K562 (cell line): ENCODE data around the gene PLXNA2.

Source experiments
- CCNT2 ChIP-seq: IDR thresholded peaks from 2 replicates; pipeline ENCODE4 v1.6.1; 2011; ENCODE audit warnings: borderline replicate concordance, low read depth, mild to moderate bottlenecking, moderate library complexity, mixed read lengths, low read length; ENCODE audit not compliant: insufficient read length; ENCODE audit errors: extremely low read depth
- TF ChIP-seq, protein P1 (sequence below): sonication (generic); formaldehyde crosslinking; IDR thresholded peaks from 2 replicates; pipeline ENCODE4 v1.8.1; 2022; ENCODE audit warnings: missing genetic modification reagents
- TF ChIP-seq, protein P2 (sequence below): fragments of 450-650 bp; conservative IDR thresholded peaks from 2 replicates; pipeline ENCODE4 v1.6.1; 2016; ENCODE audit warnings: missing genetic modification characterization, low read depth, mild to moderate bottlenecking, missing compliant biosample characterization, moderate library complexity

DNA sequence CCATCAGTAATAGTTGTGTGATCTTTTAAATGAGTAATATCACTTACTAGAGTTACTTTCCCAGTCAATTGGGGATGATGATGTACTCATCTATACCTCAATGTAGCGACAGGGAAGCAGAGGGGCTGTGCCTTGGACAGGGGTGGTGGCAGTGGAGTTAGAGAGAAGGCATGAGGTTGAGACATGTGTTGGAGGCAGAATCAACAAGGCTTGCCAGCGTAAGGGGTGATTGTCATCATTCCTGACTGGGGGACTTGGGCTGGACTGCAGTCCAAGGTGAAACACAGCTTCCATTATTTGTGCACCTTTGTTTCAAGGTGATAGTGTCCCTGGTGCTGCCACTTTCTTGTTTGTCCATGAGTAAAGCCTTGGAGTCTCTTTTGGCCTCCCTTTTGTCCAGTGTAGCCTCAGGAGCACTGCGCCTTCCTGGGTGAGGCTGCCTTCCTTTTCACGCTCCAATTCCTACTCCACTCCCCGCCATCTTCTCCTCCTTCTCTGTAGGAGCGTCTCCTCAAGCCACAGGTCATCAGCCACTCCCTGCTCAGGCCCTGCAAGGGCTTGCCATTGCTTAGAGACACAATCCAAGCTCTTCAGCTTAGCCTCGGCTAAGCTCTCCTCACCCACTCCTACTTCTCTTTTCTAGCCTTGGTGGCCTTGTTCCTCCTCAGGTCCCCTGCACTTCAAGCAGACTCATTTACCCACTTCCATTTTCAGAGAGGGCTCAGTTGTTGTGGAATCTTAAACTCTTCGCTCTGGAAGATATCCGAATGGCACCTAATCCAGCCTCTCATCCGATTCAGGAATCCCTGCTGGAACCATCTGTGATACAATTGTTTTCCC, 255.6 kb downstream of the PLXNA2 start:
- TF ChIP-seq, protein P1, sequence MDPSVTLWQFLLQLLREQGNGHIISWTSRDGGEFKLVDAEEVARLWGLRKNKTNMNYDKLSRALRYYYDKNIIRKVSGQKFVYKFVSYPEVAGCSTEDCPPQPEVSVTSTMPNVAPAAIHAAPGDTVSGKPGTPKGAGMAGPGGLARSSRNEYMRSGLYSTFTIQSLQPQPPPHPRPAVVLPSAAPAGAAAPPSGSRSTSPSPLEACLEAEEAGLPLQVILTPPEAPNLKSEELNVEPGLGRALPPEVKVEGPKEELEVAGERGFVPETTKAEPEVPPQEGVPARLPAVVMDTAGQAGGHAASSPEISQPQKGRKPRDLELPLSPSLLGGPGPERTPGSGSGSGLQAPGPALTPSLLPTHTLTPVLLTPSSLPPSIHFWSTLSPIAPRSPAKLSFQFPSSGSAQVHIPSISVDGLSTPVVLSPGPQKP: no peak
- TF ChIP-seq, protein P2, sequence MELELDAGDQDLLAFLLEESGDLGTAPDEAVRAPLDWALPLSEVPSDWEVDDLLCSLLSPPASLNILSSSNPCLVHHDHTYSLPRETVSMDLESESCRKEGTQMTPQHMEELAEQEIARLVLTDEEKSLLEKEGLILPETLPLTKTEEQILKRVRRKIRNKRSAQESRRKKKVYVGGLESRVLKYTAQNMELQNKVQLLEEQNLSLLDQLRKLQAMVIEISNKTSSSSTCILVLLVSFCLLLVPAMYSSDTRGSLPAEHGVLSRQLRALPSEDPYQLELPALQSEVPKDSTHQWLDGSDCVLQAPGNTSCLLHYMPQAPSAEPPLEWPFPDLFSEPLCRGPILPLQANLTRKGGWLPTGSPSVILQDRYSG: no peak
- TF ChIP-seq CCNT2: no peak
